ENCODE measurements around the gene SYNRG.

Gene SYNRG

GRCh38 chr17:37493249-37494027 lies 115.8 kb downstream of the SYNRG start:
- no peak for DNase-seq

DNA sequence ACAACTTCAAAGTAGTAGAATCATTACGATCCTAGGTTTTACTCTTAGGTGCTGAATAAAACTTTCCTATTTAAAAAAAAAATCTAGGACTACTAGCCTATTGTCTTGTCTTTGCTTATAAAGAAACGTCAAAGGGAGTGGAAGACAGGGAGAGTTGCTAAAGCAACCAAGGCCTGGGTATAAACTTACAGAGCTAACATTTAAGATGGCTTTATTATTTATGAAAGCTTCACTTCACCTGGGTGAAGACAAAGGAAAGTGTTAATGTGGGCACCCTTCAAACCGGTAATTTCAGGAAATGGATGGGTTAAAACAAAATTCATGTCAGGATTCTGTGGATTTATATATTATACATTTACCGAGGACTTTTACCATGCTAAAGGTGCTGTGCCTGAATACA lies 117.1 kb downstream of the SYNRG start:
- no peak for DNase-seq

DNA sequence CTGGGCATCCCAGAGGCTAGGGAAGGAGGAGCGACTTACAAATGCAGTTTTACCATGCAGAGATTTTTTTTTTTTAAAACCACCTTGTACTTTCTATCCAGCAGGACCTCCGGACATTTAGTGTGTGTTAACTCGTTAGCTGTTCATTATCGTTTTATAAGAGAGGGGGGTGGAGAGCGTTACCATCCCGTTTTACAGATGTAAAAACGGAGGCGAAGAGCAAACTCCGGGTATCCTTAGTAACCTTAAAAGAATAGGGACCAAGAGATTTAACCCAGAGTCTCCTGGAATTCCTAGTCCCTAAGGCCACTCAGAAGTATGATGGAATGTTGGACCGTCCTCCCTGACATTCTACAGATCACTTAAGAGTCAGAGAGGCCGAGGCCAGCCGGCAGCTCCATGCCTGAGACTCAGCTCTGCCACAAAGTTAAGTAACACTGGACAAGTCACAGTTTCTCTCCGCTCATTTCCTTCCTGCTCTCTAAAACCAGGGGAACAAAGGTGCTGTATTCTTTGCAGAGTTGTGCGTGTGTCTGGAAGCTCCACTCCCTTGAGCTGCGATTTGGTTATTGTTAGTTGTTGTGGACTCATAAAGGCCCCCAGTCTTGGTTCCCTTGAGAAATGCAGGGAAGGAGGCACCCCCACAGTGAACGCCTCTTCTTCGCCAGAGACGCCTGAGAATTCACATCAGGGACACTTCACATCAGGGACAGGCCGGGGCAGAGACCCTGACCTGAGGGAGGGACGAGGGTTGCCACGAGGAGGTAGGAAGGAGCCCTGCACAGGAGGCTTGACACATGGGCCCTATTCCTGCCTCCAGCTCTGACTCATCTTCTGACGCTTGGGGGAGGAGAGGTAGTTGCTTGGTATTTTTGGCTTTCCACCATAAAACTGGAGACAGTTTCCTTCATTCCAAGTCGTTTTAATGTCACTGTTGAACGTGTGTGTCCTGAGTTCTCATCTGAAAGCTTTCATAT lies 118.3 kb downstream of the SYNRG start:
- peak; percentile 7 to 17 for DNase-seq

- DNase-seq = peak; percentile 61 to 65
These were observed 119.1 kb downstream of the SYNRG start for GRCh38 chr17:37490022-37490587.

- DNase-seq = peak; percentile 60 to 71
These were observed 119.8 kb downstream of the SYNRG start, which contains the start of gene DUSP14 for GRCh38 chr17:37489197-37490001. Gene DUSP14 (plus strand): TSS chr17:37489891. CDS start chr17:37512273, 22,382 bp downstream.

- peak; percentile 45 to 58 for DNase-seq
These were observed 120.5 kb downstream of the SYNRG start for GRCh38 chr17:37488607-37489196.

- no peak for DNase-seq
These were observed 121.1 kb downstream of the SYNRG start for GRCh38 chr17:37488009-37488604.

GRCh38 chr17:37485938-37486570 lies 123.2 kb downstream of the SYNRG start:
- DNase-seq = no peak

DNA sequence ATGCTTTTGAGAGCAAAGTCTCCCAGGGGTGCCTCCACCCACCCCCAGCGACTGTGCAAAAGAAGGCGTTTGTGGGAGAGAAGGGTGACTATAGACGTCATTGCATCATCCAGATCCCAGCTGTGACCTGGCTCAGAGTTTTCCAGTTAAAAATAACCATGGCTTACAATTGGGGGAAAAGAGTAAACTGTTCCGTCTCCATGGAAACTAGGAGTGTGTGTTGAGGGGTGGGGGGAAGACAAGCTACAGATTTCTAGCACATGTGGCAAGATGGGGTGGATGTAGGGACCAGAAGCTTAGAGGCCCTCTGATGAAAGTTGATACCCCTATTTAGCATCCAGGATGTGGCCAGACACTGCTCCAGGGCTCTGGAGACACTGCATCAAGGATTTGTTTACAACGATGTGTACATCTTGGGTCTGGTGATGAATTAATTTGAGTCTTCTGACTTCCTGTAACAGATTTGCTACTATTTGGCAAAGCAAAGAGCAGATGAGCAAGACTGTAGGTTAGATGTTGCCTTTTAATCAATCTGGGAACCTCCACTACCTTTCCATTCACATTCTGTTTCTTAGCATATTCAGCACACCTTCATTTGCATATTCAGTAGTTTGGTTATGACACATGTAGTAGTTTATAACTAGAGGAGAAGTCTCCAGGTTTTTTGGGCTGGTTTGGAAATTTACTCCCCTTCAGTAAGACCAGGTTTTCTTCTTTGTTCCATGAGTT lies 125.7 kb downstream of the SYNRG start:
- no peak for DNase-seq

DNA sequence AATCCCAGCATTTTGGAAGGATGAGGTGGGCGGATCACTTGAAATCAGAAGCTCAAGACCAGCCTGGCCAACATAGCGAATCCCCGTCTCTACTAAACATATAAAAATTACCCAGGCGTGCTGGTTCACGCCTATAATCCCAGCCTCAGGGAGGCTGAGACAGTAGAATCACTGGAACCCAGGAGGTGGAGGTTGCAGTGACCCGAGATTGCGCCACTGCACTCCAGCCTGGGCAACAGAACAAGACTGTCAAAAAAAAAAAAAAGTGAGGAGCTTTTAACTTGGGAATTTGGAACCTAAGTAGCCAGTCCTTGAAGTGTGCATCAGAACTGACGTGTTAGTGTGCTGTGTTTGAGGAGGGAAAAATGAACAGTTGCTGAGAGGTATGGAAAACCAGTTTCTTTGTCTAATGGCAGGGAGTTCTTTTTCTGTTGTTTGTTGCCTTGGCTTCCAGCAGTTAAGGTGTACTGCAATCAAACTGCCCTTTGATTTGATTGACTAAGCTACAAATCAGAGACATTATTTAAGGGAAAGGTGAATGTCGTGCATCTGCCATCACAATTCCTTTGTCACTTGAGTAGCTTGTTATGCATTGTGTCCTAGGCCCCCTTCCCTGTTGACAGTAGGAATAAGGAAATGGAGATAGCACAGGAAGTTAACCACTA lies 128.1 kb downstream of the SYNRG start:
- DNase-seq = no peak

DNA sequence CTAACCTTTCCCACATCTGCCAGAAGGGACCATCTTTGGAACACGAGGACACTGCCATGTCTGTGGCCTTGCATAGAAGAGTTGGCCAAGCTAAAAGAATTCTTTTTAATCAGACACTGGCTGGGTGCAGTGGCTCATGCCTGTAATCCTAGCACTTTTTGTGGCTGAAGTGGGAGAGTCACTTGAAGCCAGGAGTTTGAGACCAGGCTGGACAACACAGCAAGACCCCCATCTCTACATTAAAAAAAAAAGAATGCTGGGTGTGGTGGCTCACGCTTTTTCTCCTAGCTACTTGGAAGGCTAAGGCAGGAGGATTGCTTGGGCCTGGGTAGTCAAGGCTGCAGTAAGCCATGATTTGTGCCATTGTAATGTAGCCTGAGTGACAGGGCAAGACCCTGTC lies 128.8 kb downstream of the SYNRG start:
- no peak for DNase-seq

GRCh38 chr17:37479025-37479424 lies 130.2 kb downstream of the SYNRG start:
- DNase-seq = no peak

DNA sequence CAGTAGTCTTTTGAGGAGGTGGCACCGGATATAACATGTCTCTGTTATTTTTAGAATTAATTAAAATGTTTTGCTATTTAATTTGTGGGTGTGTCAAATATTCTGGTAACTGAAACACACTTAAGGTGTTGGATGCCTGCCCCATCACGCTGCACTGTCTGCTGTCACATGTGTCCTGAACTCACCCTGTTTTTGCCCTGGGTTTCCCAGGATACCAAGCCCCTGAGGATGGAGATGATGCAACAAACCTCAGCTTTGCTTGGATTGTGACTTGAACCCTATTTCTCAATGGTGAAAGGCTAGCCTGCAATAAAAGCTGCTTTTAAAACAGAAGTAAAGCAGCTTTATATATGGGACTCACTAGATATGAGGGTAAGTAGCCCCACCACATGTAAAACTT lies 131.0 kb downstream of the SYNRG start:
- DNase-seq = no peak

DNA sequence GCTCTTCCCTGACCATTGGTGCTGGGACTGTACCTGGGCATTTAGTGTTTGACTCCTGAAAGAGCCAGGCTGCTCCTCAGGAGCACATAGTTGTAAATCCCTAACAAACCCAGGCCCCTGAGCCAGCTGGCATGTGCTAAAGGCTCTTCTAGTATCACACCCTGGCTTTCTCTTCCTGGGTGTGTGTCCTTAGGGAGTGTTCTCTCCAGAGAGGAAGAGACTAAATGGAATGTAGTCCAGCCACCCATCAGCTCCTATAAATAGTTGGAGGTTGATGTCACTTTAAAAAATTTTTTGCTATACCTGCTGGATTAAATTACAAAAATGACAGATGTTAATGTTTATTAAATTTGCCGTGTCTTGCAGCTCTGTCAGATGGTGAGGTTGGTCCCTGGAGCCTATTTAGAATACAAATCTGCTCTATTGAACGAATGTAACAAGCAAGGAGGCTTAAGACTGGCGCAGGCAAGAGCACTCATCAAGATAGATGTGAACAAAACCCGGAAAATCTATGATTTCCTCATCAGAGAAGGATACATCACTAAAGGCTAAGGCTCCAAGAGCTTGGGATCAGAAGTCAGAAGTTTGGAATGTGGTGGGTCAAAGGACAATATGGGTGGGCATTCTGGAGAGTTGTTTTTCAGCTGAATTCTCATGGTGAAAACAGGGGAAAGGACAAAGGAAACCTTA lies 132.6 kb downstream of the SYNRG start:
- DNase-seq = no peak

GRCh38 chr17:37475731-37476420 lies 133.3 kb downstream of the SYNRG start:
- no peak for DNase-seq

- no peak for DNase-seq
These were observed 139.0 kb downstream of the SYNRG start for GRCh38 chr17:37470181-37470580.

DNA sequence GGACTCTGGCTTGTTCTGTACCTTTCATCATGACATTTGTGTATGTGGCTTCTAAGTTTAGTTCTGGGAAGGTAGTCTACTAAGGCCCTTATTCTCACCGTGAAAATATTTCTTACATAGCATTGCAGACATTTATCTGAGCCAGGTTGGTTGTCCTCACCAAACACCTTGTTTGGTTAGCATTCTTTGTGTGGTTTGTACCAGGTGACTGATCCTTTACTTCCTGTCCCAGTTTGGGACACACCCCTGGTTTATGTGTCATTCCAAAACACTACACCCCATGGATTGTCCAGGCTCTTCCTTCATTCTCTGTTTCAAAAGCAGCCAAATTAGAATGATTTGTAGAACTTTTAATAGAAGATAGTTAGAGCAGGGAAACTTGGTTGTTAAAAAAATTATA lies 142.7 kb downstream of the SYNRG start:
- DNase-seq = no peak

DNA sequence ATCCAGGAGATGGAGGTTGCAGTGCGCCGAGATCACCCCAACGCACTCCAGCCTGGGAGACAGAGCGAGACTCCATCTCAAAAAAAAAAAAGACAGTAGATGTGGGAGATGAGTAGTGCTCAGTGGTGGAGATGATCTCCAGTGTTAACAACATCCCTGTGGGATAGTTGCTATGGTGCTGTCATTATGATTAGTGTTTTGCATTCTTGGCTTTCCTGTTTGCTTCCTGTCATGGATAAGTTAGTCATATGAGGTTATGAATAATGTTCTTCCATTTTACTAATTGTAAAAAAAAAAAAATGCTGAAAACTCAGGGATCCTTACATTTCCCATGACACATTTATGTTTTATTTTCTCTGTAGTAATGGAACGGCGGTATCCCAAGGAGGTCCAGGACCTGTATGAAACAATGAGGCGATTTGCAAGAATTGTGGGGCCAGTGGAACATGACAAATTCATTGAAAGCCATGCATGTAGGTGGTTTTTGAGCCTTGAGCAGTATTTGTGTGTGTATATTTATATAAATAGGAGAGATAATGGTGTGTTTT lies 144.1 kb downstream of the SYNRG start:
- DNase-seq = no peak

All from stimulated activated CD4-positive, alpha-beta T cell treated with anti-CD3 and anti-CD28 coated beads, Interleukin-2, amount 100 ng/mL, for 48 hours (primary cell).